Ascending aorta (tissue), 2 donors: Measurements from ENCODE around the gene SLPI. TPM values are rescaled to one million over a fixed set of nuclear protein-coding genes. Genes with fewer than 3 reads are reported as not detected.
A peak's percentile ranks its signal among the peaks of the same experiment; 100 is the strongest.

ENCODE experiments used
- DNase-seq, 2 donors: peaks; one replicate each; pipeline ENCODE4 v3.0.0-alpha.2; 2019; ENCODE audit warnings: low spot score in 2 of 2
- H3K27ac ChIP-seq, 2 donors: fragments of 200-600 bp; sonication (generic); one replicate each; pipeline ENCODE4 v1.5.1; 2016 to 2017; ENCODE audit warnings: mild to moderate bottlenecking in 1 of 2
- H3K27me3 ChIP-seq: fragments of 200-600 bp; sonication (generic); one replicate; pipeline ENCODE4 v1.5.1; 2017
- H3K36me3 ChIP-seq, 2 donors: fragments of 200-600 bp; sonication (generic); one replicate each; pipeline ENCODE4 v1.5.1; 2016
- H3K4me1 ChIP-seq, 2 donors: fragments of 200-600 bp; sonication (generic); one replicate each; pipeline ENCODE4 v1.5.1; 2016 to 2017; ENCODE audit warnings: mild to moderate bottlenecking in 1 of 2
- H3K4me3 ChIP-seq, 2 donors: fragments of 200-600 bp; sonication (generic); one replicate each; pipeline ENCODE4 v1.5.1; 2016 to 2017; ENCODE audit warnings: mild to moderate bottlenecking in 1 of 2
- H3K9me3 ChIP-seq, 2 donors: fragments of 200-600 bp; sonication (generic); one replicate each; pipeline ENCODE4 v1.5.1; 2016
- intact Hi-C: fragments of 100-400 bp; cut with DNase I; formaldehyde crosslinking; loops from one replicate; pipeline ENCODE4 v1.15.1; 2023
- total RNA-seq: library from RNA; depleted of rRNA; stranded (reverse); fragments of >200 nt; gene quantifications from one replicate; pipeline ENCODE4 v1.1.0, GENCODE V29; 2016
- TF ChIP-seq, protein P1 (sequence below), 3 experiments: fragments of 200-600 bp in 2 of 3; fragments of 450-650 bp in 1 of 3; sonication (generic) in 2 of 3; IDR thresholded peaks; one replicate each; pipeline ENCODE4 v1.5.1; 2016 to 2019; ENCODE audit warnings: antibody characterized with exemption in 3 of 3, mild to moderate bottlenecking in 1 of 3, moderate library complexity in 1 of 3

SLPI gene
- total RNA-seq, 1 donor from 2014 or later = 223 TPM

DNA sequence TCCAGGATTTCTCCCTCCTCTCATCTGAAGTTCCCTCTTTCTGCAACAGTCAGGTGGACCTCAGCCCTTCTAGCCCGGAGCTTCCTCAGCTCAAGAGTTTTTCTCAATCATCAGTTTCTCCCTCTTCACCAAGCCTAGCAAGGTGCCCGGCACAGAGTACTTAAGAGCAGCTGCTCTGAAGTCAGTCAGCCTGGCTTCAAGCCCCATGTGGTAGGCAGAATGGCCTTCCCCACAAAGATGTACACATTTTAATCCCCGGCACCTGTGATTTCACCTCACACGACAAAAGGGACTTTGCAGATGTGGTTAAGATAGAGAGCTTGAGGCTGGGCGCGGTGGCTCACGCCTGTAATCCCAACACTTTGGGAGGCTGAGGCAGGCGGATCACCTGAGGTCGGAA lies 37.2 kb upstream of the SLPI start:
- Histone ChIP-seq H3K4me3 (no peak overlapping the region), H3K4me1 (peaks cover 0 to 4% of the 10 kb centered on the region in 2 donors), H3K36me3 (no peaks in the 10 kb centered on the region), H3K27me3 (no peaks in the 10 kb centered on the region), H3K9me3 (no peaks in the 10 kb centered on the region), H3K27ac (no peak overlapping the region)
- intact Hi-C loops = loop anchor here (2.0 kb wide), 1 partner anchor 247 kb away; no protein-coding TSS in a partner anchor
- TF ChIP-seq, protein P1, sequence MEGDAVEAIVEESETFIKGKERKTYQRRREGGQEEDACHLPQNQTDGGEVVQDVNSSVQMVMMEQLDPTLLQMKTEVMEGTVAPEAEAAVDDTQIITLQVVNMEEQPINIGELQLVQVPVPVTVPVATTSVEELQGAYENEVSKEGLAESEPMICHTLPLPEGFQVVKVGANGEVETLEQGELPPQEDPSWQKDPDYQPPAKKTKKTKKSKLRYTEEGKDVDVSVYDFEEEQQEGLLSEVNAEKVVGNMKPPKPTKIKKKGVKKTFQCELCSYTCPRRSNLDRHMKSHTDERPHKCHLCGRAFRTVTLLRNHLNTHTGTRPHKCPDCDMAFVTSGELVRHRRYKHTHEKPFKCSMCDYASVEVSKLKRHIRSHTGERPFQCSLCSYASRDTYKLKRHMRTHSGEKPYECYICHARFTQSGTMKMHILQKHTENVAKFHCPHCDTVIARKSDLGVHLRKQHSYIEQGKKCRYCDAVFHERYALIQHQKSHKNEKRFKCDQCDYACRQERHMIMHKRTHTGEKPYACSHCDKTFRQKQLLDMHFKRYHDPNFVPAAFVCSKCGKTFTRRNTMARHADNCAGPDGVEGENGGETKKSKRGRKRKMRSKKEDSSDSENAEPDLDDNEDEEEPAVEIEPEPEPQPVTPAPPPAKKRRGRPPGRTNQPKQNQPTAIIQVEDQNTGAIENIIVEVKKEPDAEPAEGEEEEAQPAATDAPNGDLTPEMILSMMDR (IDR thresholded peaks at IDR 0.05) = no peak
- DNase-seq = no peak

DNA sequence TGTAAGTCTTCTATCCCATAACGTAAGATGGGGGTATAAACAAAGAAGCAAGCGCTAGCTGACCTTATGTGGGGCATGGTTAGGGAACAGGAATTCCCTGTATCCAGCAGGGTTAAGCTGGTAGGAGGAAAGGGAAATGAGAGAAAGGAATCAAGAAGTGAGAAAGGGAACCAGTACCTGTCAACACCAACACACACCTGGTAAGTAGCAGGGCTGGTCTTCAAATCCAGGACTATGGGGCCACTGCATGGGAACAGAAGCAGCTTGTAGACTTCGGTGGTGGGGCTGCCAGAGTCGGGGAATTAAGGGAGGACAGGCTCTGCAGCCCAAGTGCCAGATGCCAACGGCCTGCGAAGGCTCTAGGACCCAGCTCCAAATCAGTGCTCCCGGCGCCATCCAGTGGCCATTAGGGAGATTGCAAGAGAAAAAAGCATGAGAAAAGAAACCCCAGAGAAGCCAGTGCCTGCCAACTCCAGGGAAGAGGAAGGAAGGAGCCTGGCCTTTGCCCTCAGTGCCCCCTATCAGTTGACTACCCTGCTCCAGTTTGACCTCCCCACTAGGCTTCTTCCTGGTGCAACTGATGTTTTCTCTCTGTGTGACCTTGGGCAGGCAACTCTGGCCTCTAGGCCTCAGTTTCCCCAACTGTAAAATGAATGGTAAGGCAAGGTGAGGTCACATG lies 36.5 kb upstream of the SLPI start:
- Histone ChIP-seq H3K4me3 (no peak overlapping the region), H3K36me3 (no peaks in the 10 kb centered on the region), H3K27ac (no peak overlapping the region), H3K9me3 (no peaks in the 10 kb centered on the region), H3K27me3 (no peaks in the 10 kb centered on the region), H3K4me1 (peaks cover 0 to 4% of the 10 kb centered on the region in 2 donors)
- peak; percentile 24 to 89 for DNase-seq
- TF ChIP-seq, protein P1 (IDR thresholded peaks at IDR 0.05) = peak; percentile 49 to 74 (median 71)
- intact Hi-C loops = loop anchor here (2.0 kb wide), 1 partner anchor 246 kb away; no protein-coding TSS in a partner anchor

DNA sequence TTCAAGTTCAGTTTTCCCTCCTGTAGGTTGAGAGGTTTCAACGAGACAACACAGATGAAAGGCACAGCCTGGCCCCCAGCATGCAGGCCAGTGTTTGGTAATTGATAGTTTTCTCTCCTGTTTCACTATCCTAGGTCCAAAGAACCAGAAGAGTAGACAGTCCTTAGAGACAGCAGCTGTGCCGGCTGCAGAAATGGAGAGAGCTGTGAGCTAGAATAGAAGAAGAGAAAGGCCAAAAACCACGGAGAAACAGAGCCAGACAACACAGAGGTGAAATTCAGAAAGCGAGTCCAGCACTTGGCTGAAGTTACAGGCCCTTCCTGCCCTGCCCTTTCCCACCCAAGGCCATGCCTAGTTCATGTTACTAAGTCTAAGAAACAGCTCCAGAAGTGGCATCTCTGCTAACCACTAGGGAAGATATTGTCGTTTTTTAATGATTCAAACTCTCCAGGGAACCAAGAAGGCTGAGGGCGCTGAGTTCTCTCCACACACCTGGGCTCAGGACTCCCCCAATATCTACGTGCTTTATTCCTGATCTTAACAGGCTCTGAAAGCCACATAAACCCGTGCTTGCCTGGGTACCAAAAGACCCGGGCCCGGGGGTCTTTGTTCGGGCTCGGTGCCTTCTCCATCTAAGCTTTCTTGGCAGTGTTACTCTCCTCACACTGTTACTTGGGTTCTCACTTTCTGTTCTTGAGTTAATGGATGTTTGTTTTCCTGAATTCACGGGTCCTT lies 35.7 kb upstream of the SLPI start:
- Histone ChIP-seq H3K36me3 (no peaks in the 10 kb centered on the region), H3K27ac (no peak overlapping the region), H3K27me3 (no peaks in the 10 kb centered on the region), H3K4me3 (no peak overlapping the region), H3K9me3 (no peaks in the 10 kb centered on the region), H3K4me1 (peaks cover 0 to 4% of the 10 kb centered on the region in 2 donors)
- TF ChIP-seq, protein P1 (IDR thresholded peaks at IDR 0.05) = no peak
- intact Hi-C loops = loop anchor here (2.0 kb wide), 1 partner anchor 245 kb away; no protein-coding TSS in a partner anchor
- DNase-seq = no peak

DNA sequence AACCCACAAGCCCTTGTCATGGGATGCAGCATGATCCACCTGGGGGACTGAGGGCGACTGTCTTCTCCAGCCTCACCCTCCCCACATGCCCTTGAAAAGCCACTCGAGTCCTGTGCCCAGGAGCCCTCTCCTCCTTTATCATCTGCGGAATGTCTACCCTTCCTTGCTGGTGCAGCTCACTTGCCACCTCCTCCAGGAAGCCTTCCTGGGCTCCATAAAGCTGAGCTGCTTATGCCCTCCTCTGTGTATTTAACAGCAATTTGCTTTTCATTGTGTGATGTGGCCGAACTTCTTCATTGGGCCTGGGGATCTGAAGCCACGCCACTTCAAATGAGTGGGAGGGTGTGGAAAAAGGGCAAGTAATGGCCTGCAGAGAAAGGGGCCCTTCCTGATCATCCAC lies 34.5 kb upstream of the SLPI start:
- DNase-seq = no peak
- H3K27ac ChIP-seq = no peak overlapping the region
- intact Hi-C loops = no loop called here
- peaks cover 0 to 4% of the 10 kb centered on the region in 2 donors for H3K4me1 ChIP-seq
- H3K4me3 ChIP-seq = no peak overlapping the region
- no peaks in the 10 kb centered on the region for H3K27me3 ChIP-seq
- TF ChIP-seq, protein P1 (IDR thresholded peaks at IDR 0.05) = no peak
- H3K9me3 ChIP-seq = no peaks in the 10 kb centered on the region
- H3K36me3 ChIP-seq = no peaks in the 10 kb centered on the region

DNA sequence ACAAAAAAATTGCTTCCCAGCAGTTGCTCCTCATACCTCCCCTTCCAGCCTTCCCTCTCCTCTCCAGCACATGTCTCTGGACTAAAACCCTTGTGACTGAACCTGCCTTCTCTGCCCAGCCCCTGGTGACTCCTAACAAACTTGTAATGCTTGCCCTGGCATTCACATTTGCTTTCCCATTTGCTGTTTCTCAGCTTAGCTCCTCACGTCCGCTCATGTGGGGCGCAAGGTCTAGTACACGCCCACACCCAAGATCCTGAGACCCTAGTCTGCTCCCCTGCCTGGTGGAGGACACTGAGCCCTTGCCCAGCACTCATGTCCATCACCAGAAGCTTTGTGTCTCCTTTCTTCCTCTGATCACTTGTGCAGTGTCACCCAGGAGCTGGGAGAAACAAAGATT lies 34.0 kb upstream of the SLPI start:
- intact Hi-C loops = no loop called here
- H3K4me3 ChIP-seq = no peak overlapping the region
- no peaks in the 10 kb centered on the region for H3K9me3 ChIP-seq
- peaks cover 0 to 4% of the 10 kb centered on the region in 2 donors for H3K4me1 ChIP-seq
- no peak overlapping the region for H3K27ac ChIP-seq
- no peaks in the 10 kb centered on the region for H3K27me3 ChIP-seq
- DNase-seq = no peak
- no peaks in the 10 kb centered on the region for H3K36me3 ChIP-seq
- TF ChIP-seq, protein P1 (IDR thresholded peaks at IDR 0.05) = no peak
